Urinary bladder (tissue), 4 donors: ENCODE data around the gene RBM38. TPM values are rescaled to one million over a fixed set of nuclear protein-coding genes. Genes with fewer than 3 reads are reported as not detected.
"Not testable (repeated sequence)": the region's sequence is repeated elsewhere in the genome, so short reads cannot be mapped to it uniquely, and the experiment has no call there.

Experiments used
- DNase-seq: peaks from one replicate; pipeline ENCODE4 v3.0.0-alpha.2; 2015; ENCODE audit errors: extremely low spot score
- H3K27ac ChIP-seq: one replicate; pipeline ENCODE4 v1.5.1; 2013; ENCODE audit warnings: low read depth, mild to moderate bottlenecking, moderate library complexity
- H3K36me3 ChIP-seq: one replicate; pipeline ENCODE4 v1.6.1; 2013; ENCODE audit warnings: mild to moderate bottlenecking, moderate library complexity; ENCODE audit not compliant: insufficient read depth
- H3K4me1 ChIP-seq: one replicate; pipeline ENCODE4 v1.6.1; 2013; ENCODE audit warnings: mild to moderate bottlenecking, moderate library complexity; ENCODE audit not compliant: insufficient read depth
- H3K4me3 ChIP-seq: one replicate; pipeline ENCODE4 v1.5.1; 2013; ENCODE audit warnings: low read depth, low read length
- WGBS: extraction: QIAGEN DNeasy Blood & Tissue Kit; methylation state at CpG from one replicate; pipeline ENCODE4 v1.1.7; 2013; 5-methylcytosine and 5-hydroxymethylcytosine counted together
- polyA plus RNA-seq: library from polyadenylated mRNA; stranded (reverse); fragments of 200-250 nt; gene quantifications from one replicate; pipeline ENCODE4 v1.2.3, GENCODE V29; 2013
- total RNA-seq: library from RNA; depleted of rRNA; stranded (reverse); fragments of >200 nt; gene quantifications from one replicate; pipeline ENCODE4 v1.2.3, GENCODE V29; 2014
- donor health status: healthy with polysubstance abuse.
- donor health status: healthy.

Gene RBM38
- total and polyA plus RNA-seq, 2 donors, result 19.5 to 103 TPM

GRCh38 chr20:57417830-57418780 is 26.9 kb downstream of the RBM38 start:
- no peak for DNase-seq
- Histone ChIP-seq H3K27ac (no peak overlapping the region), H3K36me3 (no peaks in the 10 kb centered on the region), H3K4me3 (no peak overlapping the region), H3K4me1 (no peaks in the 10 kb centered on the region)
- 62% methylated on average over 17 of the region's 17 CpGs for WGBS

- 97% methylated on average over 4 of the region's 4 CpGs for WGBS
Measured at GRCh38 chr20:57419479-57419878, 28.3 kb downstream of the RBM38 start.

GRCh38 chr20:57420571-57421252 is 29.5 kb downstream of the RBM38 start:
- DNase-seq, result no peak
- WGBS, result 71% methylated on average over 20 of the region's 20 CpGs
- no peaks in the 10 kb centered on the region for H3K4me1 ChIP-seq
- no peak overlapping the region for H3K4me3 ChIP-seq
- H3K27ac ChIP-seq, result no peak overlapping the region
- H3K36me3 ChIP-seq, result no peaks in the 10 kb centered on the region

More at GRCh38 chr20:57419479-57419878, 28.3 kb downstream of the RBM38 start:
- H3K4me3 ChIP-seq, DNase-seq, H3K4me1 ChIP-seq, H3K27ac ChIP-seq, H3K36me3 ChIP-seq: not testable (repeated sequence)

- WGBS, result 85% methylated on average over 26 of the region's 26 CpGs
- Histone ChIP-seq H3K4me1 (no peaks in the 10 kb centered on the region), H3K4me3 (no peak overlapping the region), H3K27ac (no peak overlapping the region), H3K36me3 (no peaks in the 10 kb centered on the region)
- DNase-seq, result no peak
Measured at GRCh38 chr20:57421253-57422220, 30.3 kb downstream of the RBM38 start.

GRCh38 chr20:57422254-57422653 is 31.1 kb downstream of the RBM38 start:
- Histone ChIP-seq H3K27ac (no peak overlapping the region), H3K36me3 (no peaks in the 10 kb centered on the region), H3K4me3 (no peak overlapping the region), H3K4me1 (no peaks in the 10 kb centered on the region)
- DNase-seq, result no peak
- WGBS, result 65% methylated on average over 7 of the region's 7 CpGs

GRCh38 chr20:57425150-57426013 is 34.2 kb downstream of the RBM38 start:
- Histone ChIP-seq H3K4me1 (no peaks in the 10 kb centered on the region), H3K36me3 (no peaks in the 10 kb centered on the region), H3K4me3 (no peak overlapping the region), H3K27ac (no peak overlapping the region)
- no peak for DNase-seq
- WGBS, result 66% methylated on average over 17 of the region's 17 CpGs

GRCh38 chr20:57426271-57426689 is 35.1 kb downstream of the RBM38 start:
- no peak for DNase-seq
- 86% methylated on average over 13 of the region's 13 CpGs for WGBS
- no peaks in the 10 kb centered on the region for H3K4me1 ChIP-seq

GRCh38 chr20:57426831-57427230 is 35.6 kb downstream of the RBM38 start:
- no peaks in the 10 kb centered on the region for H3K36me3 ChIP-seq
- no peak for DNase-seq
- WGBS, result 83% methylated on average over 7 of the region's 7 CpGs
- H3K4me1 ChIP-seq, result no peaks in the 10 kb centered on the region
- H3K27ac ChIP-seq, result no peak overlapping the region
- no peak overlapping the region for H3K4me3 ChIP-seq

More at GRCh38 chr20:57426271-57426689, 35.1 kb downstream of the RBM38 start:
- H3K36me3 ChIP-seq, result no peaks in the 10 kb centered on the region
- H3K4me3 ChIP-seq, result no peak overlapping the region
- no peak overlapping the region for H3K27ac ChIP-seq

GRCh38 chr20:57428324-57429158 is 37.3 kb downstream of the RBM38 start:
- no peaks in the 10 kb centered on the region for H3K36me3 ChIP-seq
- H3K4me3 ChIP-seq, result no peak overlapping the region
- H3K4me1 ChIP-seq, result no peaks in the 10 kb centered on the region
- no peak overlapping the region for H3K27ac ChIP-seq
- 73% methylated on average over 21 of the region's 21 CpGs for WGBS
- no peak for DNase-seq

GRCh38 chr20:57429159-57429496 is 37.9 kb downstream of the RBM38 start:
- WGBS, result 86% methylated on average over 11 of the region's 11 CpGs
- no peaks in the 10 kb centered on the region for H3K36me3 ChIP-seq
- H3K4me1 ChIP-seq, result no peaks in the 10 kb centered on the region
- DNase-seq, result no peak
- no peak overlapping the region for H3K27ac ChIP-seq
- H3K4me3 ChIP-seq, result no peak overlapping the region

- H3K4me1 ChIP-seq, result no peaks in the 10 kb centered on the region
- WGBS, result 83% methylated on average over 7 of the region's 7 CpGs
- no peak overlapping the region for H3K27ac ChIP-seq
- DNase-seq, result no peak
- H3K36me3 ChIP-seq, result no peaks in the 10 kb centered on the region
- H3K4me3 ChIP-seq, result no peak overlapping the region
Measured at GRCh38 chr20:57429580-57430200, 38.5 kb downstream of the RBM38 start.
